Spleen (tissue), 7 donors: ENCODE measurements around the gene LCN9.

Experiments
- POLR2A ChIP-seq, 3 donors: fragments of 450-650 bp; IDR thresholded peaks; one replicate each; pipeline ENCODE4 v1.5.1; 2017; ENCODE audit warnings: antibody characterized with exemption in 3 of 3, mild to moderate bottlenecking in 1 of 3
- POLR2AphosphoS5 ChIP-seq, 3 donors: sonication (generic); formaldehyde crosslinking; IDR thresholded peaks; one replicate each; pipeline ENCODE4 v1.5.1; 2017; ENCODE audit warnings: antibody characterized with exemption in 3 of 3
- TF ChIP-seq, protein P1 (sequence below), 11 experiments: fragments of 200-600 bp in 7 of 11; fragments of 450-650 bp in 4 of 11; sonication (generic) in 4 of 11; IDR thresholded peaks in 8 of 11; conservative IDR thresholded peaks in 3 of 11; 1 replicate in 7 of 11; 2 replicates in 4 of 11; pipeline versions ENCODE4 v1.4.0 to v1.8.0; 2016 to 2021; ENCODE audit warnings: antibody characterized with exemption in 11 of 11, inconsistent platforms in 4 of 11, mild to moderate bottlenecking in 1 of 11
- donor health status: DM: no; HTN: no; CAD: no; lungs with moderate emphysema.
- donor health status: DM: no; HTN: no; CAD: no.
- donor health status: DM: no; HTN: no; CAD: no.

GRCh38 chr9:135701067-135701958 lies 38.2 kb downstream of the LCN9 start:
- TF ChIP-seq, protein P1, sequence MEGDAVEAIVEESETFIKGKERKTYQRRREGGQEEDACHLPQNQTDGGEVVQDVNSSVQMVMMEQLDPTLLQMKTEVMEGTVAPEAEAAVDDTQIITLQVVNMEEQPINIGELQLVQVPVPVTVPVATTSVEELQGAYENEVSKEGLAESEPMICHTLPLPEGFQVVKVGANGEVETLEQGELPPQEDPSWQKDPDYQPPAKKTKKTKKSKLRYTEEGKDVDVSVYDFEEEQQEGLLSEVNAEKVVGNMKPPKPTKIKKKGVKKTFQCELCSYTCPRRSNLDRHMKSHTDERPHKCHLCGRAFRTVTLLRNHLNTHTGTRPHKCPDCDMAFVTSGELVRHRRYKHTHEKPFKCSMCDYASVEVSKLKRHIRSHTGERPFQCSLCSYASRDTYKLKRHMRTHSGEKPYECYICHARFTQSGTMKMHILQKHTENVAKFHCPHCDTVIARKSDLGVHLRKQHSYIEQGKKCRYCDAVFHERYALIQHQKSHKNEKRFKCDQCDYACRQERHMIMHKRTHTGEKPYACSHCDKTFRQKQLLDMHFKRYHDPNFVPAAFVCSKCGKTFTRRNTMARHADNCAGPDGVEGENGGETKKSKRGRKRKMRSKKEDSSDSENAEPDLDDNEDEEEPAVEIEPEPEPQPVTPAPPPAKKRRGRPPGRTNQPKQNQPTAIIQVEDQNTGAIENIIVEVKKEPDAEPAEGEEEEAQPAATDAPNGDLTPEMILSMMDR (IDR thresholded peaks at IDR 0.05 in 8 of 11, conservative IDR thresholded peaks at IDR 0.05 in 3 of 11) = no peak
- TF ChIP-seq POLR2A (IDR thresholded peaks at IDR 0.05) = no peak
- no peak for TF ChIP-seq POLR2AphosphoS5 (IDR thresholded peaks at IDR 0.05)
